GM10266 (cell line): ENCODE measurements around the gene FABP7.

Experiments
- DNase-seq: peaks from one replicate; pipeline ENCODE4 v3.0.0; 2012; ENCODE audit errors: extremely low spot score
- TF ChIP-seq, protein P1 (sequence below): IDR thresholded peaks from 2 replicates; pipeline ENCODE4 v1.5.1; 2012; ENCODE audit warnings: mild to moderate bottlenecking, low read depth; ENCODE audit not compliant: control insufficient read depth, insufficient read depth; ENCODE audit errors: missing control alignments

The FABP7 gene

DNA sequence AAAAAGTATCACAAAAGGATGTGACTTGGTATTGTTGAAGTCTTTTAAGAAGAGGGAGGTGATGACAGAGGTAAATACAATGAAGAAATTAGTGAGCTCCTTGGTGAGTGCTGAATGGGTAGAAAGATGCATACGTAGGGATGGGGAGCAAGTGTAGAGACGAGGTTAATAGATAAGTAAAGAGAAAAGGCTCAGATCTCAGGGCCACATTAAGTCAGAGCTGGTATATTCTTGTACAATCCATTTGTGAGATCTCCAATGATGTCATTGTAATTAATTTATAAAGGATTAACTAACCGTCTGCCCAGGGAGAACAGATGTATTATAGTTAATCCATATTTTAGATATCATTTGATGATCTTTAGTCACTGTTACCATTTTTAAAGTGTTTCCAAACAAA lies 52.9 kb downstream of the FABP7 start:
- TF ChIP-seq, protein P1, sequence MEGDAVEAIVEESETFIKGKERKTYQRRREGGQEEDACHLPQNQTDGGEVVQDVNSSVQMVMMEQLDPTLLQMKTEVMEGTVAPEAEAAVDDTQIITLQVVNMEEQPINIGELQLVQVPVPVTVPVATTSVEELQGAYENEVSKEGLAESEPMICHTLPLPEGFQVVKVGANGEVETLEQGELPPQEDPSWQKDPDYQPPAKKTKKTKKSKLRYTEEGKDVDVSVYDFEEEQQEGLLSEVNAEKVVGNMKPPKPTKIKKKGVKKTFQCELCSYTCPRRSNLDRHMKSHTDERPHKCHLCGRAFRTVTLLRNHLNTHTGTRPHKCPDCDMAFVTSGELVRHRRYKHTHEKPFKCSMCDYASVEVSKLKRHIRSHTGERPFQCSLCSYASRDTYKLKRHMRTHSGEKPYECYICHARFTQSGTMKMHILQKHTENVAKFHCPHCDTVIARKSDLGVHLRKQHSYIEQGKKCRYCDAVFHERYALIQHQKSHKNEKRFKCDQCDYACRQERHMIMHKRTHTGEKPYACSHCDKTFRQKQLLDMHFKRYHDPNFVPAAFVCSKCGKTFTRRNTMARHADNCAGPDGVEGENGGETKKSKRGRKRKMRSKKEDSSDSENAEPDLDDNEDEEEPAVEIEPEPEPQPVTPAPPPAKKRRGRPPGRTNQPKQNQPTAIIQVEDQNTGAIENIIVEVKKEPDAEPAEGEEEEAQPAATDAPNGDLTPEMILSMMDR = no peak
- DNase-seq = no peak

DNA sequence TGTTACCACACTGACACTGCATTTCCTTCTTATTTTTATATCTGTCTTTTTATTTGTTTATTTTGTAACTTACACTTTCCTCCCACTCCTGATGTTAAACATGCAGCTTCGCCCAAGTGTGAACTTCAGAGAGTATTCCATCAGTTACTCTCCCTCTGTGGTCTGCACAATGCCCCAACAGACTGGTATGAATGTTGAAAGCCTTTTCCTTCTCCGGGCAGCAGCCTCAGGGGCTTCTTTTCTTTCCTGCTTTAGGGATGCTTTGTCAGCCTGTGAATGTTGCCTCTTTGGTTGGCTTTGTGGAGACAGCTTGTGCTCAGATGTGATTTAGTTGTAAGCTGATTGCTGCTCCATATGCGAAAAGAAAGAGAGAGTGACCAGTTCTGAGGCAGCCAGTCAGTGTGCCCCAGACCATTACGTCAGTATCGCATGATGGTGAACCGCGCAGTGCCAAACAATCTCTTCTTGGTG lies 53.5 kb downstream of the FABP7 start:
- TF ChIP-seq, protein P1 = no peak

More for the DNA sequence above, 53.5 kb downstream of the FABP7 start:
- DNase-seq = no peak
